K562 (cell line): ENCODE results near the gene SPHKAP. TPM values are rescaled to one million over a fixed set of nuclear protein-coding genes. Genes with fewer than 3 reads are reported as not detected.

Experiments used
- ATAC-seq: fragments of 200-7000 bp; cut with Tn5 transposase; 3 replicates; pipeline ENCODE4 v1.9.1; 2020; ENCODE audit warnings: moderate library complexity
- BruUV-seq: library from RNA; stranded (reverse); fragments of 400-500 nt; replicated peaks from 2 replicates; lab custom pipeline; 2021; lab: Mats Ljungman, UMichigan
- CTCF ChIA-PET: fragments of 300-600 bp; formaldehyde crosslinking; extraction: SDS; loops from one replicate; lab custom pipeline; 2021; ENCODE audit warnings: low intra/inter-chr PET ratio; lab: Yijun Ruan, JAX
- POLR2A ChIA-PET: fragments of 300-600, 350-650 bp; sonication (Branson Sonifier 250); formaldehyde crosslinking; extraction: SDS; loops from one replicate; lab custom pipeline; 2021; ENCODE audit warnings: antibody characterized with exemption, inconsistent platforms; lab: Yijun Ruan, JAX
- DNase-seq, 4 experiments: peaks; one replicate each; pipeline versions ENCODE4 v3.0.0 to v3.0.0-alpha.2; 2011 to 2018; ENCODE audit warnings: low spot score in 3 of 4, mixed read lengths in 3 of 4; ENCODE audit errors: extremely low read depth in 1 of 4
- FAIRE-seq: peaks from 2 replicates; lab custom pipeline; 2011; peaks lifted over from hg19 to GRCh38; lab: Jason Lieb, UNC
- H2AFZ ChIP-seq: 2 replicates; pipeline ENCODE4 v1.6.0; 2011; ENCODE audit warnings: low read depth, low read length, control low read depth, inconsistent platforms
- H3K27ac ChIP-seq: fragments of 200-600 bp; 3 replicates; pipeline ENCODE4 v1.8.0; 2011; ENCODE audit warnings: low read depth, mild to moderate bottlenecking, control low read depth, inconsistent platforms, low read length, moderate library complexity, mixed read lengths; ENCODE audit errors: extremely low read depth
- H3K27me3 ChIP-seq, 2 experiments: fragments of 300-600 bp in 1 of 2; 2 replicates in 1 of 2; 3 replicates in 1 of 2; pipeline versions ENCODE4 v1.6.0 to v1.8.0; 2011; ENCODE audit warnings: inconsistent platforms in 2 of 2, low read length in 2 of 2, mild to moderate bottlenecking in 1 of 2, mixed read lengths in 1 of 2, moderate library complexity in 1 of 2; ENCODE audit not compliant: control insufficient read depth in 2 of 2, insufficient read depth in 2 of 2
- H3K36me3 ChIP-seq: fragments of 300-600 bp; 3 replicates; pipeline ENCODE4 v1.8.0; 2011; ENCODE audit warnings: mild to moderate bottlenecking, low read length, inconsistent platforms; ENCODE audit not compliant: control insufficient read depth, insufficient read depth
- H3K4me1 ChIP-seq, 2 experiments: fragments of 200-600 bp in 1 of 2; replicated peaks in 1 of 2; 2 replicates in 1 of 2; 3 replicates in 1 of 2; pipeline versions ENCODE4 v1.5.1 to v1.8.0; 2011; ENCODE audit warnings: inconsistent platforms in 2 of 2, low read length in 2 of 2, mild to moderate bottlenecking in 1 of 2, mixed read lengths in 1 of 2, moderate library complexity in 1 of 2; ENCODE audit not compliant: control insufficient read depth in 2 of 2, insufficient read depth in 2 of 2
- H3K4me2 ChIP-seq: 2 replicates; pipeline ENCODE4 v1.6.1; 2011; ENCODE audit warnings: low read length, control low read depth, inconsistent platforms, mixed read lengths; ENCODE audit not compliant: insufficient read depth
- H3K4me3 ChIP-seq: fragments of 200-600 bp; sonication (generic), shearing (Covaris generic); 2 replicates; pipeline ENCODE4 v1.5.1; 2016; ENCODE audit warnings: control low read depth, inconsistent platforms
- H3K79me2 ChIP-seq: fragments of 200-600 bp; 3 replicates; pipeline ENCODE4 v1.8.0; 2011; ENCODE audit warnings: low read length, inconsistent platforms; ENCODE audit not compliant: control insufficient read depth, insufficient read depth
- H3K9ac ChIP-seq, 2 experiments: 2 replicates each; pipeline versions ENCODE4 v1.6.0 to v1.6.1; 2011; ENCODE audit warnings: low read depth in 2 of 2, low read length in 2 of 2, control low read depth in 1 of 2, inconsistent platforms in 1 of 2, mild to moderate bottlenecking in 1 of 2, mixed read lengths in 1 of 2; ENCODE audit not compliant: insufficient read depth in 1 of 2
- H3K9me1 ChIP-seq: one replicate; pipeline ENCODE4 v1.6.0; 2011; ENCODE audit warnings: inconsistent platforms, mild to moderate bottlenecking, low read length, moderate library complexity; ENCODE audit not compliant: control insufficient read depth, insufficient read depth
- H3K9me3 ChIP-seq: replicated peaks from 2 replicates; pipeline ENCODE4 v1.5.1; 2011; ENCODE audit warnings: low read depth, low read length, inconsistent platforms; ENCODE audit not compliant: control insufficient read depth, insufficient read depth
- H4K20me1 ChIP-seq: replicated peaks from 2 replicates; pipeline ENCODE4 v1.6.1; 2011; ENCODE audit warnings: low read length, inconsistent platforms, mixed read lengths; ENCODE audit not compliant: control insufficient read depth, insufficient read depth
- ARID2 ChIP-seq: fragments of 450-650 bp; IDR thresholded peaks from 2 replicates; pipeline ENCODE4 v1.6.1; 2017; ENCODE audit warnings: antibody characterized with exemption, mild to moderate bottlenecking
- CEBPB ChIP-seq: fragments of 450-650 bp; IDR thresholded peaks from 2 replicates; pipeline ENCODE4 v1.6.1; 2016; ENCODE audit warnings: missing genetic modification characterization, missing compliant biosample characterization
- EP300 ChIP-seq: IDR thresholded peaks from 2 replicates; pipeline ENCODE4 v1.6.1; 2012; ENCODE audit warnings: low read length, improper control_type of control experiment
- MCM3 ChIP-seq: fragments of 450-650 bp; IDR thresholded peaks from 2 replicates; pipeline ENCODE4 v1.6.1; 2016
- SMAD4 ChIP-seq: fragments of 250-450 bp; sonication (Bioruptor Pico); conservative IDR thresholded peaks from 2 replicates; pipeline ENCODE4 v1.8.0; 2021; ENCODE audit warnings: inconsistent platforms, mild to moderate bottlenecking, moderate library complexity
- TCF15 ChIP-seq: fragments of 250-450 bp; sonication (Bioruptor Pico); IDR thresholded peaks from 2 replicates; pipeline ENCODE4 v1.8.0; 2022; ENCODE audit warnings: moderate library complexity, mild to moderate bottlenecking, inconsistent platforms
- ZC3H11A ChIP-seq: IDR thresholded peaks from 2 replicates; pipeline ENCODE4 v1.6.1; 2012; ENCODE audit warnings: low read depth, low read length, improper control_type of control experiment
- WGBS: fragments of 100-300 bp; shearing (Covaris generic); methylation state at CpG from one replicate; pipeline ENCODE4 v1.1.6; 2016; ENCODE audit warnings: low coverage, mixed read lengths; ENCODE audit not compliant: insufficient coverage; ENCODE audit errors: missing lambda C conversion rate; 5-methylcytosine and 5-hydroxymethylcytosine counted together
- in situ Hi-C: fragments of 300-500 bp; cut with MboI; formaldehyde crosslinking; loops from 4 replicates; pipeline ENCODE4 v1.15.0; 2018; ENCODE audit warnings: inconsistent platforms, mixed read lengths
- intact Hi-C: fragments of 100-400 bp; cut with micrococcal nuclease; formaldehyde crosslinking; loops from 2 replicates; pipeline ENCODE4 v1.14.2; 2022
- polyA plus RNA-seq, 8 experiments: library from polyadenylated mRNA; depleted of rRNA in 4 of 8; stranded (reverse) in 5 of 8; unstranded in 3 of 8; fragments of >200 nt; fragmentation: Nextera tagmentation in 2 of 8; fragmentation: Illumina TruSeq in 1 of 8; extraction: Ambion mirVana in 2 of 8; extraction: Trizol in 1 of 8; gene quantifications; 2 replicates each; pipeline versions ENCODE4 v1.2.1 to v1.2.3, GENCODE V29; 2011 to 2014; ENCODE audit warnings: inconsistent platforms in 1 of 8, missing spikeins in 1 of 8
- total RNA-seq, 7 experiments: library from RNA; depleted of rRNA in 6 of 7; stranded (reverse); fragments of >200 nt in 6 of 7; fragmentation: Illumina TruSeq in 2 of 7; extraction: Trizol in 2 of 7; gene quantifications; 2 replicates each; pipeline versions ENCODE4 v1.2.1 to v1.2.3, GENCODE V29; 2011 to 2021; ENCODE audit warnings: low replicate concordance in 1 of 7

The SPHKAP gene
- total and polyA plus RNA-seq, 9 of the 15 experiments (the other 6 are each of a cell fraction or from before 2014, with no cell fraction given) = not detected

GRCh38 chr2:228180181-228181097, 1.0 kb downstream of the SPHKAP start:
- in situ Hi-C loops = no loop called here
- no peaks in the 10 kb centered on the region for H3K9me3 ChIP-seq
- no peak for FAIRE-seq
- BruUV-seq = no TSS peak
- H3K4me1 ChIP-seq = no peaks in the 10 kb centered on the region
- 0% methylated on average over 7 of the region's 43 CpGs for WGBS
- H2AFZ ChIP-seq = no peak overlapping the region
- no peaks in the 10 kb centered on the region for H3K9me1 ChIP-seq
- intact Hi-C loops = no loop called here
- ChIA-PET CTCF (interaction anchor here (0.6 kb wide), 1 partner anchor 193 kb away, joined by 3 read pairs; no protein-coding TSS in a partner anchor), POLR2A (no interaction called here)
- no peaks in the 10 kb centered on the region for H3K36me3 ChIP-seq
- H4K20me1 ChIP-seq = no peaks in the 10 kb centered on the region
- H3K4me3 ChIP-seq = no peak overlapping the region
- DNase-seq = no peak
- no peak overlapping the region for H3K9ac ChIP-seq
- no peaks in the 10 kb centered on the region for H3K79me2 ChIP-seq
- no peaks in the 10 kb centered on the region for H3K27me3 ChIP-seq
- H3K27ac ChIP-seq = no peak overlapping the region
- no peak overlapping the region for H3K4me2 ChIP-seq
- TF ChIP-seq ARID2 (no peak), ZC3H11A (no peak)
- ATAC-seq = no peak

- H3K4me3 ChIP-seq = no peak overlapping the region
- H3K4me1 ChIP-seq = no peaks in the 10 kb centered on the region
- CTCF ChIA-PET = no interaction called here
- FAIRE-seq (no peak), ATAC-seq (no peak)
- H3K36me3 ChIP-seq = no peaks in the 10 kb centered on the region
- H3K9me3 ChIP-seq = no peaks in the 10 kb centered on the region
- no peak overlapping the region for H3K27ac ChIP-seq
- H3K27me3 ChIP-seq = no peaks in the 10 kb centered on the region
- H3K79me2 ChIP-seq = no peaks in the 10 kb centered on the region
- no peak overlapping the region for H3K4me2 ChIP-seq
- POLR2A ChIA-PET = no interaction called here
- no TSS peak for BruUV-seq
- H2AFZ ChIP-seq = no peak overlapping the region
- no peaks in the 10 kb centered on the region for H4K20me1 ChIP-seq
- in situ Hi-C loops = no loop called here
- no peak for TF ChIP-seq TCF15 (CRISPR knock-in tag)
- TF ChIP-seq MCM3 = no peak
- TF ChIP-seq SMAD4 (CRISPR knock-in tag) = no peak
- no peak for TF ChIP-seq EP300
- TF ChIP-seq CEBPB (tag) = no peak
- TF ChIP-seq, all 486 proteins: peak for 0
- no peak for DNase-seq
- Histone ChIP-seq H3K9me1 (no peaks in the 10 kb centered on the region), H3K9ac (no peak overlapping the region)
- intact Hi-C loops = no loop called here
- WGBS = 0% methylated on average over 4 of the region's 4 CpGs
Observed at GRCh38 chr2:228167290-228167689, 14.2 kb downstream of the SPHKAP start.
